GM23248 (cell line): Measurements from ENCODE around the gene PRKAG1. TPM values are rescaled to one million over a fixed set of nuclear protein-coding genes. Genes with fewer than 3 reads are reported as not detected.
A peak's percentile ranks its signal among the peaks of the same experiment; 100 is the strongest.

Source experiments
- DNase-seq: peaks from one replicate; pipeline ENCODE4 v3.0.0-alpha.2; 2015
- H2AFZ ChIP-seq: fragments of 200-600 bp; sonication (generic); 2 replicates; pipeline ENCODE4 v1.6.1; 2016; ENCODE audit warnings: antibody characterized with exemption
- H3F3A ChIP-seq: fragments of 200-600 bp; sonication (generic); 2 replicates; pipeline ENCODE4 v1.6.1; 2016; ENCODE audit warnings: mild to moderate bottlenecking, antibody characterized with exemption, mixed run types; ENCODE audit not compliant: insufficient read depth
- H3K27ac ChIP-seq: fragments of 200-600 bp; sonication (generic); 2 replicates; pipeline ENCODE4 v1.5.1; 2016; ENCODE audit warnings: mild to moderate bottlenecking
- H3K27me3 ChIP-seq: fragments of 200-600 bp; sonication (generic); replicated peaks from 2 replicates; pipeline ENCODE4 v1.6.1; 2016; ENCODE audit warnings: mild to moderate bottlenecking; ENCODE audit not compliant: insufficient read depth
- H3K36me3 ChIP-seq: fragments of 200-600 bp; sonication (generic); 2 replicates; pipeline ENCODE4 v1.6.1; 2016; ENCODE audit warnings: low read depth, mild to moderate bottlenecking
- H3K4me1 ChIP-seq: fragments of 200-600 bp; sonication (generic); 2 replicates; pipeline ENCODE4 v1.6.1; 2016; ENCODE audit warnings: mild to moderate bottlenecking; ENCODE audit not compliant: insufficient read depth
- H3K4me2 ChIP-seq: fragments of 200-600 bp; sonication (generic); one replicate; pipeline ENCODE4 v1.6.1; 2016; ENCODE audit warnings: mild to moderate bottlenecking; ENCODE audit not compliant: unreplicated experiment
- H3K4me3 ChIP-seq: fragments of 200-600 bp; sonication (generic); 2 replicates; pipeline ENCODE4 v1.5.1; 2016; ENCODE audit warnings: mild to moderate bottlenecking
- H3K79me2 ChIP-seq: fragments of 200-600 bp; sonication (generic); 2 replicates; pipeline ENCODE4 v1.6.1; 2016; ENCODE audit warnings: mild to moderate bottlenecking; ENCODE audit not compliant: insufficient read depth
- H3K9ac ChIP-seq: fragments of 200-600 bp; sonication (generic); 2 replicates; pipeline ENCODE4 v1.6.1; 2016; ENCODE audit warnings: mild to moderate bottlenecking
- H3K9me2 ChIP-seq: fragments of 200-600 bp; sonication (generic); 2 replicates; pipeline ENCODE4 v1.6.1; 2016; ENCODE audit warnings: mixed run types, mild to moderate bottlenecking, moderate library complexity; ENCODE audit not compliant: insufficient read depth
- H3K9me3 ChIP-seq: fragments of 200-600 bp; sonication (generic); one replicate; pipeline ENCODE4 v1.6.1; 2017; ENCODE audit warnings: low read depth
- H4K20me1 ChIP-seq: fragments of 200-600 bp; sonication (generic); 2 replicates; pipeline ENCODE4 v1.6.0; 2016; ENCODE audit not compliant: insufficient read depth
- EZH2 ChIP-seq: fragments of 200-600 bp; sonication (generic); IDR thresholded peaks from 2 replicates; pipeline ENCODE4 v1.6.1; 2018; ENCODE audit warnings: antibody characterized with exemption, mild to moderate bottlenecking; ENCODE audit not compliant: insufficient read depth, poor library complexity, severe bottlenecking
- EZH2phosphoT487 ChIP-seq: fragments of 200-600 bp; sonication (generic); IDR thresholded peaks from 2 replicates; pipeline ENCODE4 v1.6.1; 2018; ENCODE audit warnings: antibody characterized with exemption, moderate library complexity, mild to moderate bottlenecking, low read depth; ENCODE audit not compliant: insufficient read depth
- WGBS, 2 experiments: methylation state at CpG; one replicate each; pipeline ENCODE4 v1.1.6; 2015 to 2017; ENCODE audit warnings: low lambda C conversion rate in 2 of 2, low coverage in 1 of 2; ENCODE audit errors: missing lambda C conversion rate in 2 of 2; 5-methylcytosine and 5-hydroxymethylcytosine counted together
- in situ Hi-C: fragments of 300-500 bp; cut with MboI; formaldehyde crosslinking; loops from 2 replicates; pipeline ENCODE4 v1.15.0; 2020
- polyA plus RNA-seq: library from polyadenylated mRNA; unstranded; fragments of >200 nt; fragmentation: Nextera tagmentation; extraction: Ambion mirVana; gene quantifications from 2 replicates; pipeline ENCODE4 v1.2.1, GENCODE V29; 2016
- total RNA-seq: library from RNA; depleted of rRNA; stranded (reverse); fragments of >200 nt; shearing (Covaris generic); gene quantifications from 2 replicates; pipeline ENCODE4 v1.2.3, GENCODE V29; 2014

PRKAG1 gene
- total and polyA plus RNA-seq, 2 experiments from 2014 or later, result 62.5 to 91.3 TPM

DNA sequence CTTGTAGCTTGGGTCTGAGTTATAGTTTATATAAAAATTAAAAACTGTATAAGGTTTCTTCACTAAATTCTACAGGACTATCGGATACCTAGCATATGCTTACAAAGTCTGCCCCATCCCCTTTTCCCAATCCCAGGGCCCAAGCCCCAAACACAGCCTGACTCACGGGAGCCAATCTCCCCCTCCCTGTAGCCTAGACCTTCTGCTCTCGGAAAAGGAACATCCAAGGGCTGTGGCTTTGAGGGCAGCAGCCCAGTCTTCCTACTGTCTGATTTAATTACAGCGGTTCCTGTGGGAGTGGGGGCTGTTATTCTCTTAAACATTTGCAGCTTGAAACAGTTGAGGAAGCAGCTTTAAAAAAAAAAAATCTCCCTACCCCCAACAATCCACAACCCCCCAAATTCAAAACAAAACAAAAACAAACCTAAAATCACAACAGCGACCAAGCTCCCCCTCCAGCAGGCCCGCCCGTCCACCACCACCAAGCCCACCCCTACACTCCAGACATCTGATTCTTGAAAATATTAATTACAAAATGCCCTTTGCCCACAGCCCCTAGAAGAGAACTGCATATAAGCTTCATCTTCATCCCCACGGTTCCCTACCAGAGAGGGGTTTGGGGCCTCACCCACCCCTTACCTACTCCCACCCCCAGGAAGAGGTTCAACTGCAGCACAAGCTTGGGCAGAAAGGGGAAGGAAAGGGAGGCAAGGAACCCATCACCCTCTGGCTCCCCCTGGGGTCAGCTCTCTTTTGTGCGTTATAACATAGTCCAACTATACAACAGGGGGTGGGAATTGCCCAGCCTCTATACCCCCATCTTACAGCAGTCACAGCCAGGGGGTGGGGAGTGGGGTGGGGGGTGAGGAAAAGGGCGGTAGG is 1.1 kb upstream of the PRKAG1 start:
- Histone ChIP-seq H3K9me3 (no peaks in the 10 kb centered on the region), H2AFZ (no peak overlapping the region), H3K4me1 (peaks cover 13% of the 10 kb centered on the region), H3K4me3 (peak overlapping the region; percentile 88), H3F3A (peaks cover 26% of the 10 kb centered on the region; the same call in 1 of the 2 replicates), H3K4me2 (peak overlapping the region; percentile 91), H3K79me2 (peaks cover 33% of the 10 kb centered on the region), H3K36me3 (peaks cover 14% of the 10 kb centered on the region), H3K27me3 (no peaks in the 10 kb centered on the region), H3K27ac (peak overlapping the region; percentile 99), H3K9me2 (no peaks in the 10 kb centered on the region), H4K20me1 (no peaks in the 10 kb centered on the region), H3K9ac (peak overlapping the region; percentile 98)
- WGBS, 2 experiments, result 41 to 50% methylated on average over 9 to 10 of the region's 10 CpGs
- in situ Hi-C loops, result no loop called here
- peak; percentile 61 for DNase-seq
- TF ChIP-seq EZH2phosphoT487 (no peak), EZH2 (no peak)

DNA sequence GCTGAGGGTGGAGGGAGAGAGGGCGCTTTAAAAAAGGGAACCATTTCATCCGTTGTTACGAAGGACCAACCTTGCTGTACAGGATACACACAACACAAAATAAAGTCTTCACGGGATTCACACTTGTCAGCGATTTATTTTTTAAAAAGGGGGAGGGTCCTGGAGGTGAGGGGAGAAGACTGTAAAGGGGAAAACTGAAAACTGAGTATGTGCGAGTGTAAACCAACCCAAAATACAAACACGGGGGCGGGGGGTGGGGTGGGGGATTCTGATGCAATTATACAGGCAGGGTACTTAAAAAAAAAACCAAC is 499 bp upstream of the PRKAG1 start:
- peak overlapping the region; percentile 57 for H2AFZ ChIP-seq
- H3K36me3 ChIP-seq, result peaks cover 8% of the 10 kb centered on the region; the same call in 1 of the 2 replicates
- peaks cover 40% of the 10 kb centered on the region for H3K79me2 ChIP-seq
- no peaks in the 10 kb centered on the region for H3K9me2 ChIP-seq
- peaks cover 20% of the 10 kb centered on the region; the same call in 1 of the 2 replicates for H3F3A ChIP-seq
- in situ Hi-C loops, result no loop called here
- peak overlapping the region; percentile 98 for H3K9ac ChIP-seq
- no peaks in the 10 kb centered on the region for H4K20me1 ChIP-seq
- no peaks in the 10 kb centered on the region for H3K27me3 ChIP-seq
- DNase-seq, result no peak
- peak overlapping the region; percentile 88 for H3K4me3 ChIP-seq
- no peaks in the 10 kb centered on the region for H3K9me3 ChIP-seq
- peak overlapping the region; percentile 99 for H3K27ac ChIP-seq
- TF ChIP-seq EZH2 (no peak), EZH2phosphoT487 (no peak)
- peak overlapping the region; percentile 91 for H3K4me2 ChIP-seq
- peaks cover 13% of the 10 kb centered on the region for H3K4me1 ChIP-seq
- WGBS, 2 experiments, result 2 to 3% methylated on average over 7 to 8 of the region's 8 CpGs

DNA sequence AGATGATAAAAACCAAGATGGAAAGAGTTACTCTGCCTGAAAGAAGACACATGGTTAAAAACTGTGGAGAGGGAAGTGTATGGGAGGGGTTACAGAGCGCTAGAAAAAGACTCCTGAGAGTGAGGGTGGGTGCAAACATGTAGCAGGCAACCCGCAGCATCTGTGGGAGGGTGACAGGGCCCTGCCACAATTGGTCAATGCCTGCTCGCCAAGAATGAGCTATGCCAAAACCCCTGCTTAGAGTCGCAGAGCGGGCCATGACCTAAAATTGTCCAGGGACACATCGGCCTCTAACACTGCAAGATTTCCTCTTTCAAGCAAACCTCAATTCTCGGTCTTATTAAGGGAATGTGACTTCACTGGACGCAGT is 700 bp downstream of the PRKAG1 start:
- Histone ChIP-seq H3K4me1 (peaks cover 13% of the 10 kb centered on the region), H4K20me1 (no peaks in the 10 kb centered on the region), H3K4me3 (peak overlapping the region; percentile 88), H3K9ac (peak overlapping the region; percentile 98), H3K9me3 (no peaks in the 10 kb centered on the region), H3K79me2 (peaks cover 52% of the 10 kb centered on the region), H3F3A (peaks cover 11% of the 10 kb centered on the region; the same call in 1 of the 2 replicates), H3K36me3 (0 out of 2 replicates have a peak, but pooled peaks cover under 1% of the 10 kb centered on the region), H2AFZ (peak overlapping the region; percentile 57), H3K9me2 (no peaks in the 10 kb centered on the region), H3K4me2 (peak overlapping the region; percentile 90), H3K27me3 (no peaks in the 10 kb centered on the region), H3K27ac (peak overlapping the region; percentile 99)
- peak; percentile 78 for DNase-seq
- no peak for TF ChIP-seq EZH2phosphoT487
- TF ChIP-seq EZH2, result no peak
- 1 to 4% methylated on average over 8 of the region's 8 CpGs for WGBS, 2 experiments
- in situ Hi-C loops, result no loop called here

DNA sequence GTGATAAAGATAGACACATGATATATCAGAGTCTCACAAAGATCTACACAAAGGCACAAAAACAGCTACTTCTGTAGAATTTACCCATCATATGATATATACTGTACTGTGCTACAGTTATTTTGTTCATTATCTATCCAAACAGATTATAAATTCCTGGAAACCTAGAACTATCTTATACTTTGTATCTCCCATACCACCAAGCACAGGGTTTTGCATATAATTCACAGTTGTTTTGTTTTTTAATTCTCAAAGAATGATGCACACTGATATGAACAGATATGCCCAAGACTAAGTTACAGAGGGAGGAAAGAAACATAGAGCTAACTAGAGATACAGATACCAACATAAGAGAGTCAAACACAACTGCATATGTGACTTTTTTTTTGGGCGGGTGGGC is 3.4 kb downstream of the PRKAG1 start:
- no peak overlapping the region for H3K9ac ChIP-seq
- peaks cover 53% of the 10 kb centered on the region for H3K79me2 ChIP-seq
- no peaks in the 10 kb centered on the region for H4K20me1 ChIP-seq
- H3K27ac ChIP-seq, result no peak overlapping the region
- no peak for DNase-seq
- H3K4me2 ChIP-seq, result no peak overlapping the region
- in situ Hi-C loops, result no loop called here
- no peaks in the 10 kb centered on the region for H3K27me3 ChIP-seq
- H3F3A ChIP-seq, result peaks cover 11% of the 10 kb centered on the region; the same call in 1 of the 2 replicates
- TF ChIP-seq EZH2 (no peak), EZH2phosphoT487 (no peak)
- H2AFZ ChIP-seq, result no peak overlapping the region
- no peak overlapping the region for H3K4me3 ChIP-seq
- peaks cover 16% of the 10 kb centered on the region for H3K36me3 ChIP-seq
- 100% methylated on average over 1 of the region's 1 CpG for WGBS, 2 experiments
- peaks cover 13% of the 10 kb centered on the region for H3K4me1 ChIP-seq
- H3K9me3 ChIP-seq, result no peaks in the 10 kb centered on the region
- H3K9me2 ChIP-seq, result no peaks in the 10 kb centered on the region
